Thyroid gland (tissue), 4 donors: ENCODE measurements around the gene IFI16. TPM values are rescaled to one million over a fixed set of nuclear protein-coding genes. Genes with fewer than 3 reads are reported as not detected.

Source experiments
- DNase-seq, 2 donors: peaks; one replicate each; pipeline ENCODE4 v3.0.0-alpha.2; 2019
- H3K27ac ChIP-seq, 3 donors: fragments of 200-600 bp; sonication (generic); 1 replicate in 2 of 3; 2 replicates in 1 of 3; pipeline ENCODE4 v1.5.1; 2016 to 2019; ENCODE audit warnings: mild to moderate bottlenecking in 1 of 3, moderate library complexity in 1 of 3
- H3K27me3 ChIP-seq: fragments of 200-600 bp; sonication (generic); one replicate; pipeline ENCODE4 v1.5.1; 2019
- H3K36me3 ChIP-seq, 2 donors: fragments of 200-600 bp; sonication (generic); one replicate each; pipeline ENCODE4 v1.5.1; 2016 to 2019
- H3K4me1 ChIP-seq, 2 donors: fragments of 200-600 bp; sonication (generic); one replicate each; pipeline ENCODE4 v1.5.1; 2017 to 2019
- H3K4me3 ChIP-seq, 3 donors: fragments of 200-600 bp; sonication (generic); replicated peaks in 1 of 3; 1 replicate in 2 of 3; 2 replicates in 1 of 3; pipeline ENCODE4 v1.5.1; 2016; ENCODE audit warnings: mild to moderate bottlenecking in 1 of 3
- H3K9me3 ChIP-seq: fragments of 200-600 bp; sonication (generic); one replicate; pipeline ENCODE4 v1.5.1; 2017
- POLR2A ChIP-seq, 2 donors: fragments of 450-650 bp; IDR thresholded peaks; one replicate each; pipeline ENCODE4 v1.6.1; 2017; ENCODE audit warnings: antibody characterized with exemption in 2 of 2, mild to moderate bottlenecking in 2 of 2, moderate library complexity in 1 of 2
- WGBS, 2 donors: methylation state at CpG; one replicate each; pipeline ENCODE4 v1.1.5; 2017; 5-methylcytosine and 5-hydroxymethylcytosine counted together
- intact Hi-C: fragments of 100-400 bp; cut with DNase I; formaldehyde crosslinking; loops from one replicate; pipeline ENCODE4 v1.15.1; 2023
- total RNA-seq, 4 donors: library from RNA; depleted of rRNA; stranded (reverse); fragments of >200 nt; gene quantifications; one replicate each; pipeline ENCODE4 v1.2.3, GENCODE V29; 2016
- TF ChIP-seq, protein P1 (sequence below), 6 experiments: fragments of 200-600 bp in 3 of 6; fragments of 450-650 bp in 3 of 6; sonication (generic) in 3 of 6; IDR thresholded peaks; one replicate each; pipeline ENCODE4 v1.5.1; 2016 to 2019; ENCODE audit warnings: antibody characterized with exemption in 6 of 6, mild to moderate bottlenecking in 2 of 6, inconsistent platforms in 1 of 6, moderate library complexity in 1 of 6

The IFI16 gene
- total RNA-seq, 4 donors from 2014 or later: 29.8 to 110 (median 49.5) TPM

DNA sequence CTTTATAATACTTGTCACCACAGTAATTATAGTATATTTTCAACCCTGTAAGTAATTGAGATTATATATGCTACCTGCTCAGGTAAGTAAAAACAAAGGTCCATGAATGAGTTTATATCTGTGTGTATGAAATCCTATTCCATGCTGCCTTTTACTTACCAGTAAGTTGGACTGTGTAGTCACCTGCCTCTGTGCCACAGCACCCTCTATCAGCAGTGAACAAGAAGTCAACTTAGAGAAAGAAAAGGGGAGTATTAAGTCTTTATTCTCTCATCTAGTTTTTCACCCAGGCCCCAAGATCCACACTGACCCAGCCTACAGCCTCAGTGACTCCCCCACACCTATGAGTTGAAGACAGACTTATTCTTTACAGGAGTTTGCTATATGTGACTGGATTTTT lies 36.9 kb upstream of the IFI16 start:
- intact Hi-C loops: no loop called here
- TF ChIP-seq, protein P1, sequence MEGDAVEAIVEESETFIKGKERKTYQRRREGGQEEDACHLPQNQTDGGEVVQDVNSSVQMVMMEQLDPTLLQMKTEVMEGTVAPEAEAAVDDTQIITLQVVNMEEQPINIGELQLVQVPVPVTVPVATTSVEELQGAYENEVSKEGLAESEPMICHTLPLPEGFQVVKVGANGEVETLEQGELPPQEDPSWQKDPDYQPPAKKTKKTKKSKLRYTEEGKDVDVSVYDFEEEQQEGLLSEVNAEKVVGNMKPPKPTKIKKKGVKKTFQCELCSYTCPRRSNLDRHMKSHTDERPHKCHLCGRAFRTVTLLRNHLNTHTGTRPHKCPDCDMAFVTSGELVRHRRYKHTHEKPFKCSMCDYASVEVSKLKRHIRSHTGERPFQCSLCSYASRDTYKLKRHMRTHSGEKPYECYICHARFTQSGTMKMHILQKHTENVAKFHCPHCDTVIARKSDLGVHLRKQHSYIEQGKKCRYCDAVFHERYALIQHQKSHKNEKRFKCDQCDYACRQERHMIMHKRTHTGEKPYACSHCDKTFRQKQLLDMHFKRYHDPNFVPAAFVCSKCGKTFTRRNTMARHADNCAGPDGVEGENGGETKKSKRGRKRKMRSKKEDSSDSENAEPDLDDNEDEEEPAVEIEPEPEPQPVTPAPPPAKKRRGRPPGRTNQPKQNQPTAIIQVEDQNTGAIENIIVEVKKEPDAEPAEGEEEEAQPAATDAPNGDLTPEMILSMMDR (IDR thresholded peaks at IDR 0.05): no peak
- no peak for TF ChIP-seq POLR2A (IDR thresholded peaks at IDR 0.05)
- no peak overlapping the region for H3K27ac ChIP-seq
- H3K4me3 ChIP-seq: no peak overlapping the region
- no peaks in the 10 kb centered on the region for H3K4me1 ChIP-seq
- H3K36me3 ChIP-seq: no peaks in the 10 kb centered on the region
- no peak for DNase-seq
- no peaks in the 10 kb centered on the region for H3K9me3 ChIP-seq
- H3K27me3 ChIP-seq: no peaks in the 10 kb centered on the region

DNA sequence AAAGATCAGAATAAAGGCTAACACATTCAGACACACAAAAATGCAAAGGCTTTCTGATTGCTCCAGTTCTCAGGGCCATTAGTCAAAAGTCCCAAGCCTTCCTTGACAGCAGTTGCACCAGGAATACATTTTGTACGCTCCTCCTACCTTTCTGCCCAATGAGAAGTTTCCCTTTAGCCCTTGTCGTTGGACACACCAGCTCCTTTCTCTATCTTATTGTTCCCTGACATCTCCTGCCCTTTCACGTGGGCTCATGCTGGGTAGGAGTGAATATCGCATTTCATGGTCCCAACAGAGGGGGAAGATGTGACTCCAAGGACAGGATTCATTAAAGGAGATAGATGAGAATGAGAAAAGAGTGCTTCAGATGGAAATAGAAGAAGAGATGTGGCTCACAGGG lies 33.5 kb upstream of the IFI16 start:
- H3K9me3 ChIP-seq: no peaks in the 10 kb centered on the region
- intact Hi-C loops: no loop called here
- 36 to 46% methylated on average over 4 of the region's 4 CpGs for WGBS, 2 donors
- no peak for DNase-seq
- H3K27ac ChIP-seq: no peak overlapping the region
- TF ChIP-seq, protein P1 (IDR thresholded peaks at IDR 0.05): no peak
- no peak for TF ChIP-seq POLR2A (IDR thresholded peaks at IDR 0.05)
- no peaks in the 10 kb centered on the region for H3K36me3 ChIP-seq
- no peaks in the 10 kb centered on the region for H3K27me3 ChIP-seq
- H3K4me3 ChIP-seq: no peak overlapping the region
- H3K4me1 ChIP-seq: no peaks in the 10 kb centered on the region

DNA sequence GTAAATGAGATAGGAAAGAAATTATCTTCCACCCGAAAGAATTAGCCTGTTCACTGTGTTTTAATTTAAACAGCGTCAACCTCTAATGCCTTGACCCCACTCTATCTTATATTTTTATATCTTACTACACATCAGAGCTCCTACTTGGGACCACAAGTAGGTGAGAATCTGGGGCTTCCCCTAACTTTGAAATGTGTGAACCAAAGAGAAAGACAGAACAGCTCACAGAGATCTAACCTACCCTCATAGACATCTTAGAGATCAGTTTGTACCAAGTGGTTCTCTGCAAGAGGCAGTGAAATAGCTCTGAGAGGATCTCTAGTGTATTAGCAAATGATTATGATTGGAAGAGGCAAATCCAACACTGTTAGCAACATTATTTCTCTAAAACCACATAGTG lies 31.0 kb upstream of the IFI16 start:
- DNase-seq: no peak
- Histone ChIP-seq H3K9me3 (no peaks in the 10 kb centered on the region), H3K4me3 (no peak overlapping the region), H3K36me3 (no peaks in the 10 kb centered on the region), H3K27me3 (no peaks in the 10 kb centered on the region), H3K4me1 (no peaks in the 10 kb centered on the region), H3K27ac (no peak overlapping the region)
- TF ChIP-seq, protein P1 (IDR thresholded peaks at IDR 0.05): no peak
- TF ChIP-seq POLR2A (IDR thresholded peaks at IDR 0.05): no peak
- WGBS, 2 donors: 42 to 48% methylated on average over 2 of the region's 2 CpGs
- intact Hi-C loops: no loop called here

DNA sequence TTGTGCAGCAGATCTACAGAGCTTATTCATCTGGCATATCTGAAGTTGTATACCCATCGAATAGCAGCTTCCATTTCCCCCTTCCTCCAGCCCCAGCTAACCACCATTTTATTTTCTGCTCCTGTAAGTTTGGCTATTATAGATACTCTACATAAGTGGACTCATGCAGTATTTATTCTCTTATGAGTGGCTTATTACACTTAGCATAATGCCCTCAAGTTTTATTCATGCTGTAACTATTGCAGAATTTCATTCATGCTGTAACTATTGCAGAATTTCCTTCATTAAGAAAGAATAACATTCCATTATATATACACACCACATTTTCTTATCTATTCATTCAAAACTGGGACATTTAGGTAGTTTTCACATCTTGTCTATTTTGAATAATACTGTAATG lies 30.5 kb upstream of the IFI16 start:
- no peaks in the 10 kb centered on the region for H3K9me3 ChIP-seq
- no peaks in the 10 kb centered on the region for H3K36me3 ChIP-seq
- TF ChIP-seq, protein P1 (IDR thresholded peaks at IDR 0.05): no peak
- no peak for TF ChIP-seq POLR2A (IDR thresholded peaks at IDR 0.05)
- no peak for DNase-seq
- intact Hi-C loops: no loop called here
- no peaks in the 10 kb centered on the region for H3K4me1 ChIP-seq
- H3K4me3 ChIP-seq: no peak overlapping the region
- H3K27ac ChIP-seq: no peak overlapping the region
- 81 to 89% methylated on average over 1 of the region's 1 CpG for WGBS, 2 donors
- H3K27me3 ChIP-seq: no peaks in the 10 kb centered on the region

DNA sequence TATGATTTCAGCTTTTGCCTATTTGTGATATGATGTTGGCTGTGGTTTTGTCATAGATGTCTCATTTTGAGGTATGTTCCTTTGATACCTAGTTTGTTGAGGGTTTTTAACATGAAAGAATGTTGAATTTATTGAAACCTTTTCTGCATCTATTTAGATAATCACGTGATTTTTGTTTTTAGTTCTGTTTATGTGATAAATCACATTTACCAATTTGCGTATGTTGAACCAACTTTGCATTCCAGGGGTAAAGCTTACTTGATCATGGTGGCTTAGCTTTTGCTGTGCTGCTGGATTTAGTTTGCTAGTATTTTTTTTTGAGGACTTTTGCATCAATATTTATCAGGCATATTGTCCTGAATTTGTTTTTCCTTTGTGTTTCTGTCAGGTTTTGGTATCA lies 26.5 kb upstream of the IFI16 start:
- TF ChIP-seq, protein P1 (IDR thresholded peaks at IDR 0.05): no peak
- TF ChIP-seq POLR2A (IDR thresholded peaks at IDR 0.05): no peak
- Histone ChIP-seq H3K9me3 (no peaks in the 10 kb centered on the region), H3K27me3 (no peaks in the 10 kb centered on the region), H3K4me1 (no peaks in the 10 kb centered on the region), H3K27ac (no peak overlapping the region), H3K36me3 (no peaks in the 10 kb centered on the region), H3K4me3 (no peak overlapping the region)
- no peak for DNase-seq
- intact Hi-C loops: no loop called here
- 81 to 86% methylated on average over 2 of the region's 2 CpGs for WGBS, 2 donors
